Osteocyte (in vitro differentiated cells): Measurements from ENCODE around the gene MYO6. TPM values are rescaled to one million over a fixed set of nuclear protein-coding genes. Genes with fewer than 3 reads are reported as not detected.

Experiments used
- DNase-seq: peaks from one replicate; pipeline ENCODE4 v3.0.0; 2021; ENCODE audit warnings: mixed read lengths; ENCODE audit not compliant: unreplicated experiment; ENCODE audit errors: extremely low spot score
- H3K27ac Mint-ChIP-seq: one replicate; pipeline ENCODE4 v1.8.0; 2021; ENCODE audit warnings: mild to moderate bottlenecking, mixed read lengths; ENCODE audit not compliant: unreplicated experiment
- H3K27me3 Mint-ChIP-seq: one replicate; pipeline ENCODE4 v1.8.0; 2021; ENCODE audit warnings: mixed read lengths; ENCODE audit not compliant: unreplicated experiment
- H3K36me3 Mint-ChIP-seq: one replicate; pipeline ENCODE4 v1.8.0; 2021; ENCODE audit warnings: mixed read lengths; ENCODE audit not compliant: unreplicated experiment
- H3K4me1 Mint-ChIP-seq: one replicate; pipeline ENCODE4 v1.8.0; 2021; ENCODE audit warnings: mixed read lengths; ENCODE audit not compliant: unreplicated experiment
- H3K4me3 Mint-ChIP-seq: one replicate; pipeline ENCODE4 v1.8.0; 2021; ENCODE audit warnings: mild to moderate bottlenecking, moderate library complexity, mixed read lengths; ENCODE audit not compliant: unreplicated experiment
- H3K9me3 Mint-ChIP-seq: one replicate; pipeline ENCODE4 v1.8.0; 2021; ENCODE audit warnings: mixed read lengths; ENCODE audit not compliant: unreplicated experiment
- CTCF ChIP-seq: fragments of 200-600 bp; sonication (generic); IDR thresholded peaks from 2 replicates; pipeline ENCODE4 v1.5.0; 2021; ENCODE audit warnings: antibody characterized with exemption, mild to moderate bottlenecking, moderate library complexity
- total RNA-seq: library from RNA; stranded (reverse); gene quantifications from 2 replicates; pipeline ENCODE4 v1.2.1, GENCODE V29; 2021

MYO6 gene
- total RNA-seq, 1 donor from 2014 or later = 61.6 TPM

- no peaks in the 10 kb centered on the region for H3K27me3 Mint-ChIP-seq
- DNase-seq = no peak
- no peak overlapping the region for H3K27ac Mint-ChIP-seq
- peaks cover 6% of the 10 kb centered on the region for H3K4me1 Mint-ChIP-seq
- H3K36me3 Mint-ChIP-seq = peaks cover 40% of the 10 kb centered on the region
- no peaks in the 10 kb centered on the region for H3K9me3 Mint-ChIP-seq
- H3K4me3 Mint-ChIP-seq = no peak overlapping the region
- no peak for TF ChIP-seq CTCF
Measured at GRCh38 chr6:75830959-75831885, 82.2 kb downstream of the MYO6 start.

- no peak overlapping the region for H3K4me3 Mint-ChIP-seq
- H3K36me3 Mint-ChIP-seq = peaks cover 49% of the 10 kb centered on the region
- H3K9me3 Mint-ChIP-seq = no peaks in the 10 kb centered on the region
- no peak for TF ChIP-seq CTCF
- H3K27me3 Mint-ChIP-seq = no peaks in the 10 kb centered on the region
- no peak for DNase-seq
- H3K27ac Mint-ChIP-seq = no peak overlapping the region
- peaks cover 6% of the 10 kb centered on the region for H3K4me1 Mint-ChIP-seq
Measured at GRCh38 chr6:75834447-75834846, 85.4 kb downstream of the MYO6 start.

DNA sequence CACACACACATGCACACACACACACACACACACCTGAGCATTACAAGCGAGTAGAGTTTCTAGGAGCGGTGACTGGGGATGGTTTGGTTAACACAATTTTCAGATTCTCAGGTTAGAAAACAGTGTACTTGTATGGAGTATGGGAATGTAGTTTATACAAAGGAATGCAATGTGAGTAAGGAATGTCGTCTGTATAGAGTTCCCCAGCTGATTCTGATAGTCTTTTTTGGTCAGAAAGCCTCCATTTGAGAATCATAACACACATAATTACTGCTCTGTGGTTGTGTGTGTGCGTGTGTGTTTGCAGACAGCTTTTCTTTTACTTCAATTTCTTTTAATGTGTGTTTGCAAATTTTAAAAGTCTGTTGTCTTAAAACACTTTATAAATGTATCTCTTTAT lies 93.2 kb downstream of the MYO6 start:
- peaks cover 14% of the 10 kb centered on the region for H3K4me1 Mint-ChIP-seq
- no peak overlapping the region for H3K4me3 Mint-ChIP-seq
- no peak for TF ChIP-seq CTCF
- DNase-seq = no peak
- H3K27me3 Mint-ChIP-seq = no peaks in the 10 kb centered on the region
- peaks cover 40% of the 10 kb centered on the region for H3K36me3 Mint-ChIP-seq
- H3K27ac Mint-ChIP-seq = no peak overlapping the region
- H3K9me3 Mint-ChIP-seq = no peaks in the 10 kb centered on the region

DNA sequence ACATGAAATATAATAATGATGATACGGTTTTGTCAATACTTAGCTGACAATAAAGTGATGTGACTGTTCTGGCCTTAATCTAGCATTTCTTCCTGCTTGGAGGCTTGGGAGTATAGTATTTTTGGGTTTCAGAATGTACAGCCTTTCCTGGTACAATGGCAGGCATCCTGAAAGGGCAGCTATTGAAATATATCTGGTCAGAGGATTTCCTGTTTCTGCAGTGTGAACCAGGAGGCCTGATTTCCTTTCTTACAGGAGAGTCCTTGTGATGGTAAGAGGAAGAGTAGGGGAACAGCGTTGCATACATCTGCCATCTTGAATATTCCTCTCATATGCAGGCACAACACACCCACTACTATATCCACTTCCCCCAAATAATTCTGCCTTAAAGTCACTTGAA lies 93.7 kb downstream of the MYO6 start:
- DNase-seq = no peak
- no peaks in the 10 kb centered on the region for H3K9me3 Mint-ChIP-seq
- no peak for TF ChIP-seq CTCF
- H3K27ac Mint-ChIP-seq = no peak overlapping the region
- H3K36me3 Mint-ChIP-seq = peaks cover 37% of the 10 kb centered on the region
- H3K4me3 Mint-ChIP-seq = no peak overlapping the region
- no peaks in the 10 kb centered on the region for H3K27me3 Mint-ChIP-seq
- peaks cover 14% of the 10 kb centered on the region for H3K4me1 Mint-ChIP-seq

DNA sequence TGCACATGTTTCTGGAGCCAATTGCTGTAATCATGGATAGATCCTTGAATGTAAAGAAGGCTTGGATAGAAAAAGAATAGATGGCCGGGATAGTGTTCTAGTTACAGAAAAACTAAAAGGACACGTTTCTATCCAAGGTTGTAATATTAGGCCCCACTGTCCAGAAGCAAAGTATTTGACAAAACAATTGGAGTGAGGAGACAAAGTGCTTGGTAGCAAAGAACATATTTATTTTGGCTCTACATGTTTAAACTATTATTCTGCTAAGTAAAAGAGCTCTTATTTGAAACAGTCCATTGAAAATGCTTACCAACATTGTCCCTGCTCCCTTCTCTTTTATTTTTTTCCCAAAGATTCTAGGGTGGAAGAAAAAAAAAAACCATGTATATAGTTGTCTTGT lies 94.4 kb downstream of the MYO6 start:
- DNase-seq = no peak
- Mint-ChIP-seq H3K9me3 (no peaks in the 10 kb centered on the region), H3K4me3 (no peak overlapping the region), H3K36me3 (peaks cover 38% of the 10 kb centered on the region), H3K27me3 (no peaks in the 10 kb centered on the region), H3K27ac (no peak overlapping the region), H3K4me1 (peaks cover 14% of the 10 kb centered on the region)
- no peak for TF ChIP-seq CTCF
